ENCODE measurements around the gene PCSK1N. TPM values are rescaled to one million over a fixed set of nuclear protein-coding genes. Genes with fewer than 3 reads are reported as not detected.

Gene PCSK1N
- total RNA-seq, 2 donors from 2014 or later: 2.9 to 4.0 TPM

GRCh38 chrX:48786825-48787504 is 48.4 kb downstream of the PCSK1N start:
- H3K4me1 ChIP-seq (ENCODE audit: control insufficient read depth, insufficient read depth, low read length): no peaks in the 10 kb centered on the region
- Mint-ChIP-seq H3K27me3 (ENCODE audit: insufficient read depth) (peaks cover 7% of the 10 kb centered on the region), H3K4me3 (no peak overlapping the region), H3K4me1 (peaks cover 4% of the 10 kb centered on the region), H3K9me3 (peaks cover 65% of the 10 kb centered on the region), H3K27ac (no peak overlapping the region), H3K36me3 (ENCODE audit: low read depth) (no peaks in the 10 kb centered on the region)
- H3K9ac ChIP-seq (ENCODE audit: extremely low read depth, low read length, poor library complexity, severe bottlenecking): no peak overlapping the region
- H3K36me3 ChIP-seq (ENCODE audit: control insufficient read depth, insufficient read depth, low read length): no peaks in the 10 kb centered on the region
- H3K27me3 ChIP-seq (ENCODE audit: control insufficient read depth, insufficient read depth, low read length, poor library complexity, severe bottlenecking): no peaks in the 10 kb centered on the region
- no peak overlapping the region for H3K4me3 ChIP-seq (ENCODE audit: low read length)
- DNase-seq: no peak
- no peak overlapping the region for H3K27ac ChIP-seq (ENCODE audit: low read depth, low read length)
- no peaks in the 10 kb centered on the region for H3K9me3 ChIP-seq (ENCODE audit: control insufficient read depth, low read length)
- 85 to 92% methylated on average over 2 to 6 of the region's 6 CpGs for WGBS, 2 experiments (ENCODE audit: insufficient coverage in 1 of 2, insufficient read length in 1 of 2)
- no peak for TF ChIP-seq CTCF (conservative IDR thresholded peaks at IDR 0.05)

GRCh38 chrX:48786341-48786800 is 49.0 kb downstream of the PCSK1N start, which contains the start of gene GATA1:
Gene GATA1, plus strand, starts transcription at chrX:48786590. Its CDS starts 4,520 bp downstream, at chrX:48791110.
- DNase-seq: no peak
- no peak for TF ChIP-seq CTCF (conservative IDR thresholded peaks at IDR 0.05)
- no peak within 1 kb of the TSS for H3K4me3 ChIP-seq (ENCODE audit: low read length)
- H3K36me3 ChIP-seq (ENCODE audit: control insufficient read depth, insufficient read depth, low read length): no peaks in the 10 kb centered on the region
- H3K4me3 Mint-ChIP-seq: no peak within 1 kb of the TSS
- H3K4me1 ChIP-seq (ENCODE audit: control insufficient read depth, insufficient read depth, low read length): no peaks in the 10 kb centered on the region
- H3K4me1 Mint-ChIP-seq: peaks cover 4% of the 10 kb centered on the region
- 97% methylated on average over 3 of the region's 7 CpGs; no CpG with 5 or more reads in 1 of the 2 experiments for WGBS, 2 experiments (ENCODE audit: insufficient coverage in 1 of 2, insufficient read length in 1 of 2)
- H3K9ac ChIP-seq (ENCODE audit: extremely low read depth, low read length, poor library complexity, severe bottlenecking): no peak within 1 kb of the TSS
- no peaks in the 10 kb centered on the region for H3K36me3 Mint-ChIP-seq (ENCODE audit: low read depth)
- peaks cover 7% of the 10 kb centered on the region for H3K27me3 Mint-ChIP-seq (ENCODE audit: insufficient read depth)
- H3K27ac Mint-ChIP-seq: no peak within 1 kb of the TSS
- no peak within 1 kb of the TSS for H3K27ac ChIP-seq (ENCODE audit: low read depth, low read length)
- H3K27me3 ChIP-seq (ENCODE audit: control insufficient read depth, insufficient read depth, low read length, poor library complexity, severe bottlenecking): no peaks in the 10 kb centered on the region
- no peaks in the 10 kb centered on the region for H3K9me3 ChIP-seq (ENCODE audit: control insufficient read depth, low read length)
- H3K9me3 Mint-ChIP-seq: peaks cover 66% of the 10 kb centered on the region

- no peaks in the 10 kb centered on the region for H3K36me3 Mint-ChIP-seq (ENCODE audit: low read depth)
- Histone ChIP-seq H3K9me3 (ENCODE audit: control insufficient read depth, low read length) (no peaks in the 10 kb centered on the region), H3K36me3 (ENCODE audit: control insufficient read depth, insufficient read depth, low read length) (no peaks in the 10 kb centered on the region), H3K27ac (ENCODE audit: low read depth, low read length) (no peak overlapping the region), H3K9ac (ENCODE audit: extremely low read depth, low read length, poor library complexity, severe bottlenecking) (no peak overlapping the region), H3K27me3 (ENCODE audit: control insufficient read depth, insufficient read depth, low read length, poor library complexity, severe bottlenecking) (no peaks in the 10 kb centered on the region), H3K4me3 (ENCODE audit: low read length) (no peak overlapping the region), H3K4me1 (ENCODE audit: control insufficient read depth, insufficient read depth, low read length) (no peaks in the 10 kb centered on the region)
- peaks cover 67% of the 10 kb centered on the region for H3K9me3 Mint-ChIP-seq
- no peak overlapping the region for H3K4me3 Mint-ChIP-seq
- H3K27me3 Mint-ChIP-seq (ENCODE audit: insufficient read depth): peaks cover 7% of the 10 kb centered on the region
- no peak for DNase-seq
- no peak overlapping the region for H3K27ac Mint-ChIP-seq
- no peak for TF ChIP-seq CTCF (conservative IDR thresholded peaks at IDR 0.05)
- H3K4me1 Mint-ChIP-seq: peaks cover 4% of the 10 kb centered on the region
- WGBS, 2 experiments (ENCODE audit: insufficient coverage in 1 of 2, insufficient read length in 1 of 2): 90 to 92% methylated on average over 4 to 16 of the region's 16 CpGs
These were observed 49.7 kb downstream of the PCSK1N start for GRCh38 chrX:48785540-48786214.
